ACC112 (cell line): ENCODE results near the gene UNK.
A peak's percentile ranks its signal among the peaks of the same experiment; 100 is the strongest.

ENCODE experiments used
- H2AFZ ChIP-seq: fragments of 200-600 bp; sonication (generic); one replicate; pipeline ENCODE4 v1.6.0; 2017; ENCODE audit warnings: antibody characterized with exemption, low read length; ENCODE audit not compliant: unreplicated experiment
- H3K27ac ChIP-seq: fragments of 200-600 bp; sonication (generic); 2 replicates; pipeline ENCODE4 v1.5.1; 2014; ENCODE audit warnings: low read depth, mild to moderate bottlenecking, antibody characterized with exemption, low read length, moderate library complexity
- H3K27me3 ChIP-seq: fragments of 200-600 bp; sonication (generic); 2 replicates; pipeline ENCODE4 v1.6.1; 2014; ENCODE audit warnings: mild to moderate bottlenecking, antibody characterized with exemption, low read length, moderate library complexity, mixed read lengths; ENCODE audit not compliant: insufficient read depth
- H3K36me3 ChIP-seq: fragments of 200-600 bp; sonication (generic); 2 replicates; pipeline ENCODE4 v1.6.1; 2016; ENCODE audit warnings: mild to moderate bottlenecking, antibody characterized with exemption, low read length, moderate library complexity, mixed read lengths; ENCODE audit not compliant: insufficient read depth
- H3K4me1 ChIP-seq: fragments of 200-600 bp; sonication (generic); one replicate; pipeline ENCODE4 v1.6.1; 2016; ENCODE audit warnings: low read length, mixed read lengths; ENCODE audit not compliant: insufficient read depth, unreplicated experiment, control insufficient read depth
- H3K4me3 ChIP-seq: fragments of 200-600 bp; sonication (generic); 2 replicates; pipeline ENCODE4 v1.5.1; 2014; ENCODE audit warnings: mild to moderate bottlenecking, low read depth, low read length
- H3K79me2 ChIP-seq: fragments of 200-600 bp; sonication (generic); one replicate; pipeline ENCODE4 v1.6.0; 2016; ENCODE audit warnings: low read length; ENCODE audit not compliant: control insufficient read depth, unreplicated experiment, insufficient read depth

UNK gene

GRCh38 chr17:75872434-75873351 lies 88.1 kb downstream of the UNK start:
- no peaks in the 10 kb centered on the region for H3K79me2 ChIP-seq
- H3K4me3 ChIP-seq = no peak overlapping the region; the same call in 1 of the 2 replicates
- H2AFZ ChIP-seq = no peak overlapping the region
- peaks cover 46% of the 10 kb centered on the region for H3K4me1 ChIP-seq
- H3K27ac ChIP-seq = peak overlapping the region; percentile 89
- H3K27me3 ChIP-seq = no peaks in the 10 kb centered on the region
- H3K36me3 ChIP-seq = no peaks in the 10 kb centered on the region

DNA sequence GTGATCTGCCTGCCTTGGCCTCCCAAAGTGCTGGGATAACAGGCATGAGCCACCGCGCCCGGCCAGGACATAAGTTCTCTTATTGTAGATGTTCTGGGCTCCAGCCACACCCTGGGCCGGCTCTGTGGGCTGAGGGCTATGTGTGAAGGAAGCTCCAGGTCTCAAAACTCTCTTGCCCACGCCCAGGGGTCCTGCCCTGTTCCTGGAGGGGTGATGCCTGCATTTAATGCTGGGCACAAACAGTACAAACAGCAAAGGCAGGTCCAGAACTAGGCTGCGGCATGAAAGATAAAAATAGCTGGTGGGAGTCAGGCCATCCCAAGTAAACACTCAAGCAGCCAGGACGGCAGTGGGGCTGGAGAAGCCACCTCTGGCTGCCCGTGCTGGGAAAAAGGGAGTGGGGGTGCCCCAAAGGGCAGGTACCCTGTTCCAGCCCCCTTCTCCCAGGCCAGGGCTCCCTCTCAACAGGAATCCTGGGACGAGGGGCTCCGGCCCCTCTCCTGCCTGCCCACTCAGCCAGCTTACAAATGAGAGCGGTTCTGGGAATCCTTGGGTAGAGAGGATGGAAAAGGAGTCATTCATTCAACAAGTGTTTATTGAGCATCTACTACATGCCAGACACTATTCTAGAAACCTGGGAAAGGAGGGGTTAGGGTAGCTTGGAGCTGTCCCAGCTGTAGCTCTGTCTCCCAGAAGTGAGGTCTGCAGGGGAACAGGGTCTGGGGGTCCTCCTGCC lies 89.1 kb downstream of the UNK start:
- Histone ChIP-seq H3K79me2 (no peaks in the 10 kb centered on the region), H3K27me3 (no peaks in the 10 kb centered on the region), H3K27ac (peak overlapping the region; percentile 89; the same call in 1 of the 2 replicates), H3K4me1 (peaks cover 46% of the 10 kb centered on the region), H3K4me3 (no peak overlapping the region), H2AFZ (no peak overlapping the region), H3K36me3 (no peaks in the 10 kb centered on the region)

DNA sequence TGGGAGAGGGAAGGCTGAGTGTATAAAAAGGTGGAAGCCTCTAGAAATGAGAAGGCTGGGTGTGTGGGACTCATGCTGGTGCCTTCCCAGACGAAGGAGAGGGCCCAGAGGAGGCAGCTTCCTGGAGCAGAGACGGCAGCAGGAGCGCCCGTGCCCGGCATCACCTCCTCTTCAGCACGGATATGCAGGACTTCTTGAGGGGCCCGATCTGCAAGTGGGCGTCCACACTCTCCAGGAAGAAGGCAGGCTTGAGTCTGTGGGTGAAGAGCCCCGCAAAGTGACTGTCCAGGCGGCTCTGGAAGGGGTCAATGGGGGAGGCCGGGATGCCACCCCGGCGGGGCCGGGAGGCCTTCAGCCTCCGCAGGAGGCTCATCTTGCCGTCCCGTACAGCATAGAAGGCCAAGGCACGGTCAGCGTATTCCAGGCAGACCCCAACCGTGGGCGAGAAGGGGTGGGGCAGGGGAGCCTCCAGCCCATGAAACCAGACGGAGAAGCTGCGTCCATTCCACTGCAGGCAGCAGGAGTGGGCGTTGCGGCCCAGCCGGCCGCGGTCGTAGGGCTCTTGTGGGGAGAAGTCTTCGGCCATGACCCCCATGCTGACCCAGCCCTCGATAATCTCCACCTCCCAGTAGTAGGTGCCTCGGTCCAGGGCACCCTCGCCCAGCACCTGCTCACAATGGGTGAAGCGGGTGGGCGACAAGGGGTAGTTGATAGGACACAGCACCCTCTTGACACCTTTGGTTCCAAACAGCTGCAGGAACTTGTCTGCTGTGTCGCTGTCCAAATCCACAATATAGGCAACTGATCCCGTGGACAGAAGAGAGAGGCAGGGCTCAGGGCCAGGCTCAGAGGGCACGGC lies 89.9 kb downstream of the UNK start:
- Histone ChIP-seq H3K27ac (peak overlapping the region; percentile 91; the same call in 1 of the 2 replicates), H3K4me1 (peaks cover 39% of the 10 kb centered on the region), H3K4me3 (no peak overlapping the region), H2AFZ (no peak overlapping the region), H3K79me2 (no peaks in the 10 kb centered on the region), H3K36me3 (no peaks in the 10 kb centered on the region), H3K27me3 (no peaks in the 10 kb centered on the region)
